Esophagus squamous epithelium (tissue), 5 donors: ENCODE data around the gene IL21R. TPM values are rescaled to one million over a fixed set of nuclear protein-coding genes. Genes with fewer than 3 reads are reported as not detected.

Experiments used
- DNase-seq: peaks from one replicate; lab custom pipeline; 2025; lab: John Stamatoyannopoulos, UW
- H3K27ac ChIP-seq, 4 donors: fragments of 200-600 bp; sonication (generic); one replicate each; pipeline ENCODE4 v1.5.1; 2016 to 2019; ENCODE audit warnings: mild to moderate bottlenecking in 1 of 4
- H3K27me3 ChIP-seq, 4 donors: fragments of 200-600 bp; sonication (generic); 1 replicate in 3 of 4; 2 replicates in 1 of 4; pipeline versions ENCODE4 v1.5.1 to v1.6.0; 2017 to 2021; ENCODE audit warnings: antibody characterized with exemption in 1 of 4
- H3K36me3 ChIP-seq, 3 donors: fragments of 200-600 bp; sonication (generic); one replicate each; pipeline ENCODE4 v1.5.1; 2016 to 2019
- H3K4me1 ChIP-seq, 3 donors: fragments of 200-600 bp; sonication (generic); one replicate each; pipeline ENCODE4 v1.5.1; 2017 to 2019
- H3K4me3 ChIP-seq, 4 donors: fragments of 200-600 bp; sonication (generic); 1 replicate in 3 of 4; 2 replicates in 1 of 4; pipeline ENCODE4 v1.5.1; 2016 to 2019; ENCODE audit warnings: mild to moderate bottlenecking in 2 of 4, moderate library complexity in 1 of 4
- H3K9me3 ChIP-seq, 3 donors: fragments of 200-600 bp; sonication (generic); one replicate each; pipeline ENCODE4 v1.5.1; 2016 to 2019
- CTCF ChIP-seq, 6 experiments: fragments of 450-650 bp in 4 of 6; fragments of 200-600 bp in 2 of 6; sonication (generic) in 2 of 6; IDR thresholded peaks; one replicate each; pipeline ENCODE4 v1.5.1; 2016 to 2019; ENCODE audit warnings: antibody characterized with exemption in 6 of 6, mild to moderate bottlenecking in 4 of 6, moderate library complexity in 4 of 6
- POLR2A ChIP-seq, 4 donors: fragments of 450-650 bp; IDR thresholded peaks; one replicate each; pipeline ENCODE4 v1.6.1; 2017; ENCODE audit warnings: antibody characterized with exemption in 4 of 4, mild to moderate bottlenecking in 4 of 4, moderate library complexity in 3 of 4
- WGBS, 2 donors: methylation state at CpG; one replicate each; pipeline ENCODE4 v1.1.5; 2018; 5-methylcytosine and 5-hydroxymethylcytosine counted together
- intact Hi-C: fragments of 100-400 bp; cut with DNase I; formaldehyde crosslinking; loops from one replicate; pipeline ENCODE4 v1.15.0; 2022
- total RNA-seq, 4 donors: library from RNA; depleted of rRNA; stranded (reverse); fragments of >200 nt; gene quantifications; one replicate each; pipeline ENCODE4 v1.1.0, GENCODE V29; 2016
- donor health status: DM: yes; HTN: yes; CAD: no.

IL21R gene
- total RNA-seq, 4 donors from 2014 or later: 0.23 to 1.2 (median 0.39) TPM

DNA sequence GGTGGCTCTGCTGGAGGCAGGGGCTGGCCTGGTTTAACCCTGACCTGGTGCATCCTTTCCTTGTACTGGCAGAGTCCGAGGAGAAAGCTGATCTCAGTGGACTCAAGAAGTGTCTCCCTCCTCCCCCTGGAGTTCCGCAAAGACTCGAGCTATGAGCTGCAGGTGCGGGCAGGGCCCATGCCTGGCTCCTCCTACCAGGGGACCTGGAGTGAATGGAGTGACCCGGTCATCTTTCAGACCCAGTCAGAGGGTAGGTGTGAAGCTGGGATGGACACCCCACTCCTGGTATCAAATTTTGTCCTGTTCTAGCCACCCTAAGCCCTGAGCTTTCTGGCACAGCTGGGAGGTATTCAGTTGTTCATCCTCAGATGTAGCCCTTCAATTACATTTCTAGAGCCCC lies 42.5 kb downstream of the IL21R start:
- no peak overlapping the region for H3K4me3 ChIP-seq
- H3K4me1 ChIP-seq: peaks cover 0 to 1% (median 0%) of the 10 kb centered on the region in 3 donors
- 89 to 100% methylated on average over 1 to 4 of the region's 5 CpGs for WGBS, 2 donors
- H3K9me3 ChIP-seq: peaks cover 0 to 14% (median 13%) of the 10 kb centered on the region in 3 donors
- peaks cover 0 to 29% (median 0%) of the 10 kb centered on the region in 4 donors for H3K27me3 ChIP-seq
- TF ChIP-seq POLR2A (IDR thresholded peaks at IDR 0.05): no peak
- no peak for TF ChIP-seq CTCF (IDR thresholded peaks at IDR 0.05)
- H3K36me3 ChIP-seq: no peaks in the 10 kb centered on the region
- no peak overlapping the region for H3K27ac ChIP-seq
- intact Hi-C loops: no loop called here
- DNase-seq: no peak

DNA sequence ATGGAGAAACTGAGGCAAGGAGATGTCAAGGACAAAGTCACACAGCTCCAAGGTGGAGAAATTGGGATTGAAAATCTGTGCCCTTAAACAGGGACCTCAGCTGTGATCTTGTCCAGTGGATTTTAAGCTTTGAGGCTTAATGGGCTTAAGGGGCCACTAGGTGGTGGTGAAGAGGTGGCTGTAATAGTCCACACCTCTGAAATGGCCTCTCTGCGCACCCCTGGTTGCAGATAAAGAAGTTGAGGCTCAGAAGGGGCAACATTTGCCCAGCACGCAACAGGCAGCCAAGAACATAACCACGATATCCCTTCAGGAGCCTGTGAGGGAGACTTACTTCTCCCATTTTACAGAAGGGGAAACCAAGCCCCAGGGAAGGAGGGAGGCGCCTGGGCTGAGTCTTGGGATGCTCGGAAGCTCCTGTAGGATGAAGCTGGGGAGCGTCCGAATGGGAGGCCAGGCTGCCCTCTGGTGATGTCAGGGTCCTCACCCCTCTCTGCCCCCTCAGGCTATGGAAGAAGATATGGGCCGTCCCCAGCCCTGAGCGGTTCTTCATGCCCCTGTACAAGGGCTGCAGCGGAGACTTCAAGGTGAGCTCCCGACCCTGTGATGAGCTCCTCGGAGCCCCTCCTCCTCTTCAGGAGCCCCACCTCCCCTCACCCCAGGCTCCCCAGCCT lies 43.7 kb downstream of the IL21R start:
- intact Hi-C loops: loop anchor here (5.0 kb wide), 1 partner anchor 68 kb away; no protein-coding TSS in a partner anchor
- H3K9me3 ChIP-seq: peaks cover 0 to 14% (median 13%) of the 10 kb centered on the region in 3 donors
- H3K4me1 ChIP-seq: peaks cover 0 to 13% (median 10%) of the 10 kb centered on the region in 3 donors
- H3K27me3 ChIP-seq: peaks cover 0 to 41% (median 0%) of the 10 kb centered on the region in 4 donors
- TF ChIP-seq CTCF (IDR thresholded peaks at IDR 0.05) (no peak), POLR2A (IDR thresholded peaks at IDR 0.05) (no peak)
- H3K27ac ChIP-seq: no peak overlapping the region
- no peaks in the 10 kb centered on the region for H3K36me3 ChIP-seq
- no peak for DNase-seq
- WGBS, 2 donors: 86 to 91% methylated on average over 6 of the region's 12 CpGs
- no peak overlapping the region for H3K4me3 ChIP-seq

GRCh38 chr16:27446721-27447120 lies 44.7 kb downstream of the IL21R start:
- no peak overlapping the region for H3K4me3 ChIP-seq
- intact Hi-C loops: loop anchor here (5.0 kb wide), 1 partner anchor 69 kb away; no protein-coding TSS in a partner anchor
- no peak for DNase-seq
- WGBS, 2 donors: 38 to 41% methylated on average over 3 to 4 of the region's 4 CpGs
- no peak overlapping the region for H3K27ac ChIP-seq
- H3K9me3 ChIP-seq: peaks cover 0 to 14% (median 13%) of the 10 kb centered on the region in 3 donors
- H3K27me3 ChIP-seq: peaks cover 0 to 48% (median 0%) of the 10 kb centered on the region in 4 donors
- peaks cover 0 to 17% (median 11%) of the 10 kb centered on the region in 3 donors for H3K4me1 ChIP-seq
- TF ChIP-seq POLR2A (IDR thresholded peaks at IDR 0.05): no peak
- no peak for TF ChIP-seq CTCF (IDR thresholded peaks at IDR 0.05)
- H3K36me3 ChIP-seq: no peaks in the 10 kb centered on the region

DNA sequence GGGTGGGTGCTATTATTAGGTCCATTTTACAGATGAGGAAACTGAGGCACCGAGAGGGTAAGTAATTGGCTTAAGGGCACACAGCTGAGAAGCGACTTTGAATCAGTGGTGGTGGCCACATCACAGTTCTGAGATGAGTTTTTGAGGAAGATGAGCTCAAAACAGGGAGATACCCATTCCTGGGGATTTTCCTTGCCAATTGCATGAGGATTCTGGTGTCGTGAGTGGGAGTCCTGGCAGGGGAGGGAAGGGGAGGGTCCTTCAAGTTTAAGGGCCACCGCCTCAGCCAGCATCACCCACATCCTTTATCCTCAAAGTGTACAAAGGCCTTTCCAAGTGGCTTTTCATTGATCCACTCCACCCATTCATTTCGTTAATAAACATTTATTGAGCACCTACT lies 45.3 kb downstream of the IL21R start:
- no peak overlapping the region for H3K27ac ChIP-seq
- H3K4me3 ChIP-seq: no peak overlapping the region
- no peak for DNase-seq
- peaks cover 0 to 14% (median 13%) of the 10 kb centered on the region in 3 donors for H3K9me3 ChIP-seq
- peaks cover 0 to 48% (median 0%) of the 10 kb centered on the region in 4 donors for H3K27me3 ChIP-seq
- H3K36me3 ChIP-seq: no peaks in the 10 kb centered on the region
- peaks cover 0 to 17% (median 11%) of the 10 kb centered on the region in 3 donors for H3K4me1 ChIP-seq
- TF ChIP-seq CTCF (IDR thresholded peaks at IDR 0.05) (no peak), POLR2A (IDR thresholded peaks at IDR 0.05) (no peak)
- intact Hi-C loops: loop anchor here (5.0 kb wide), 1 partner anchor 70 kb away; no protein-coding TSS in a partner anchor
- 80 to 82% methylated on average over 5 of the region's 5 CpGs for WGBS, 2 donors
